ENCODE results near the gene TENT5C.

The TENT5C gene

GRCh38 chr1:117636637-117637425 lies 31.0 kb downstream of the TENT5C start:
- Histone ChIP-seq H3K27ac (no peak overlapping the region; the same call in 1 of the 2 replicates), H2AFZ (ENCODE audit: low read depth) (no peak overlapping the region), H3K4me1 (ENCODE audit: low read depth, poor library complexity, severe bottlenecking) (peaks cover 78% of the 10 kb centered on the region), H3K4me3 (IDR thresholded peaks at IDR 0.05; ENCODE audit: insufficient read depth, low read depth, low read length) (no peak overlapping the region), H3K36me3 (ENCODE audit: insufficient read depth) (no peaks in the 10 kb centered on the region), H3K79me2 (ENCODE audit: insufficient read depth, low read depth) (no peaks in the 10 kb centered on the region), H4K20me1 (ENCODE audit: insufficient read depth) (no peaks in the 10 kb centered on the region), H3K27me3 (ENCODE audit: insufficient read depth, low read depth) (no peaks in the 10 kb centered on the region), H3K9ac (no peak overlapping the region), H3K4me2 (no peak overlapping the region)
- no peak for TF ChIP-seq CTCF (conservative IDR thresholded peaks at IDR 0.05; ENCODE audit: low read depth, low read length)

GRCh38 chr1:117638141-117638540 lies 32.3 kb downstream of the TENT5C start:
- H3K4me3 ChIP-seq (IDR thresholded peaks at IDR 0.05; ENCODE audit: insufficient read depth, low read depth, low read length), result no peak overlapping the region
- H3K27ac ChIP-seq, result peak overlapping the region; percentile 64
- H4K20me1 ChIP-seq (ENCODE audit: insufficient read depth), result no peaks in the 10 kb centered on the region
- peak overlapping the region; percentile 21; the same call in 1 of the 2 replicates for H3K4me2 ChIP-seq
- H2AFZ ChIP-seq (ENCODE audit: low read depth), result no peak overlapping the region
- no peaks in the 10 kb centered on the region for H3K36me3 ChIP-seq (ENCODE audit: insufficient read depth)
- H3K27me3 ChIP-seq (ENCODE audit: insufficient read depth, low read depth), result no peaks in the 10 kb centered on the region
- H3K4me1 ChIP-seq (ENCODE audit: low read depth, poor library complexity, severe bottlenecking), result peaks cover 81% of the 10 kb centered on the region
- no peak overlapping the region for H3K9ac ChIP-seq
- no peaks in the 10 kb centered on the region for H3K79me2 ChIP-seq (ENCODE audit: insufficient read depth, low read depth)
- no peak for TF ChIP-seq CTCF (conservative IDR thresholded peaks at IDR 0.05; ENCODE audit: low read depth, low read length)

GRCh38 chr1:117638759-117639158 lies 32.9 kb downstream of the TENT5C start:
- Histone ChIP-seq H3K9ac (no peak overlapping the region), H3K4me2 (peak overlapping the region; percentile 21; the same call in 1 of the 2 replicates), H2AFZ (ENCODE audit: low read depth) (no peak overlapping the region), H3K4me3 (IDR thresholded peaks at IDR 0.05; ENCODE audit: insufficient read depth, low read depth, low read length) (no peak overlapping the region), H3K36me3 (ENCODE audit: insufficient read depth) (no peaks in the 10 kb centered on the region), H3K27ac (peak overlapping the region; percentile 64), H3K79me2 (ENCODE audit: insufficient read depth, low read depth) (no peaks in the 10 kb centered on the region), H4K20me1 (ENCODE audit: insufficient read depth) (no peaks in the 10 kb centered on the region), H3K4me1 (ENCODE audit: low read depth, poor library complexity, severe bottlenecking) (peaks cover 82% of the 10 kb centered on the region), H3K27me3 (ENCODE audit: insufficient read depth, low read depth) (no peaks in the 10 kb centered on the region)
- TF ChIP-seq CTCF (conservative IDR thresholded peaks at IDR 0.05; ENCODE audit: low read depth, low read length), result no peak

- H3K36me3 ChIP-seq (ENCODE audit: insufficient read depth), result no peaks in the 10 kb centered on the region
- H3K4me3 ChIP-seq (IDR thresholded peaks at IDR 0.05; ENCODE audit: insufficient read depth, low read depth, low read length), result no peak overlapping the region
- H3K4me2 ChIP-seq, result no peak overlapping the region
- H3K9ac ChIP-seq, result no peak overlapping the region; the same call in 1 of the 2 replicates
- H3K27me3 ChIP-seq (ENCODE audit: insufficient read depth, low read depth), result no peaks in the 10 kb centered on the region
- H3K27ac ChIP-seq, result peak overlapping the region; percentile 64; the same call in 1 of the 2 replicates
- no peaks in the 10 kb centered on the region for H4K20me1 ChIP-seq (ENCODE audit: insufficient read depth)
- peaks cover 82% of the 10 kb centered on the region for H3K4me1 ChIP-seq (ENCODE audit: low read depth, poor library complexity, severe bottlenecking)
- H3K79me2 ChIP-seq (ENCODE audit: insufficient read depth, low read depth), result no peaks in the 10 kb centered on the region
- TF ChIP-seq CTCF (conservative IDR thresholded peaks at IDR 0.05; ENCODE audit: low read depth, low read length), result no peak
- H2AFZ ChIP-seq (ENCODE audit: low read depth), result no peak overlapping the region
Measured at GRCh38 chr1:117639741-117640140, 33.9 kb downstream of the TENT5C start.

Measured in KMS-11 (cell line).